HG03060 (cell line): ENCODE data around the gene MICALL1.

ENCODE experiments used
- ATAC-seq: cut with Tn5 transposase; IDR thresholded peaks from one replicate; pipeline ENCODE4 v1.9.1; 2021; ENCODE audit warnings: low read depth, moderate number of reproducible peaks; ENCODE audit not compliant: unreplicated experiment

The MICALL1 gene

DNA sequence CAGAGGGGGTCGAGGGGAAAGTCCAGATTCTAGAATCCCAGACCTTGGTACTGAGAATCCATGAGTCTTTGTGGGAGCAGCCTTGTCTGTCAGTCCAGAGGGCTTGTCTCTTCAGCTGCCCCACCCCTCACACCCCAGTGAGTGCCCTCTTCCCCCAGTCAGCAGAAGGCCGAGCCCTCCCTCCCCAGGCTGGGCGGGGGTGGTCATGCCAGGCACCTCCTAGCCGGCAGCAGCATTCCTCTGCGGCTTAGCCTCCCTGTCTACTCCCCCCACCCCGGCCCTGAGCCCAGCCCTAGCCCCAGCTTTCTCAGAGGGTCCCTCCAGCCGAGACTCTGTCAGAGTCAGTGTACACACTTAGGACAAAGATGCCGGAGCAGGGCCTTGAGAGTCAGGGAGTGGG is 73.7 kb downstream of the MICALL1 start:
- ATAC-seq = no peak

DNA sequence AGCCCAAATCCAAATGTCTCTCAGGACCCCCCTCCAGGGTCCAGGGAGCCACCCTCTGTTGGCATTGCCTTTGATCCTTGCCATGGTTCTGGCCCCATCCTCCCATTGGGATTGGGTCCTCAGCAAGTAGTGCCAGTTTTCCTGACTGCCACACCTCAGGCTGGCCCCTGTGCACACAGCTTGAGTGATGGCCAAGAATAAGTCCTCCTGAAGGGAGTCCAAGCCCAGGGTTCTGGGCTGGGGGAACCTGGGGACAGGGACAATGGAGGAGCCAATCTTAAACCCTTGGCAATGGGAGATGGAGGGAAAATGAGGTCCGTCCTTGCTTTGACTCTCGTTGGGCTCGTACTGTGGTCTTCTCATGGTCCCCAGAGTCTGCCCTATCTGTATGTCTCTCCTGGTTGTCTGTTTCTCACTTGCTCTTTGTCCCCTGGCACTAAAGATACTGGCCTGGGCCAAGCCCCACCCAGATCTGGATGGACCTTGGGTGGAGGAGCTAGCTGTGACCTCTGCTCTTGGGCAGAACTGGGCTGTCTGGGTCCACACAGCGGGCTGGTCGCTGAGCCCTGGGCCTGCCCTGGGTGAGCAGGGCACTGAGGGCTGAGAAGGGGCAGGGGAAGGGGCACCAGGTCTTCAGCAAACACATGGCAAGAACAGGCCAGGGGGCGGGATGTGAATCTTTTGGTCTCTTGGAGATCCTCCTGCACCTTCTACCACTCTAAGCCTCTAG is 75.3 kb downstream of the MICALL1 start:
- no peak for ATAC-seq

DNA sequence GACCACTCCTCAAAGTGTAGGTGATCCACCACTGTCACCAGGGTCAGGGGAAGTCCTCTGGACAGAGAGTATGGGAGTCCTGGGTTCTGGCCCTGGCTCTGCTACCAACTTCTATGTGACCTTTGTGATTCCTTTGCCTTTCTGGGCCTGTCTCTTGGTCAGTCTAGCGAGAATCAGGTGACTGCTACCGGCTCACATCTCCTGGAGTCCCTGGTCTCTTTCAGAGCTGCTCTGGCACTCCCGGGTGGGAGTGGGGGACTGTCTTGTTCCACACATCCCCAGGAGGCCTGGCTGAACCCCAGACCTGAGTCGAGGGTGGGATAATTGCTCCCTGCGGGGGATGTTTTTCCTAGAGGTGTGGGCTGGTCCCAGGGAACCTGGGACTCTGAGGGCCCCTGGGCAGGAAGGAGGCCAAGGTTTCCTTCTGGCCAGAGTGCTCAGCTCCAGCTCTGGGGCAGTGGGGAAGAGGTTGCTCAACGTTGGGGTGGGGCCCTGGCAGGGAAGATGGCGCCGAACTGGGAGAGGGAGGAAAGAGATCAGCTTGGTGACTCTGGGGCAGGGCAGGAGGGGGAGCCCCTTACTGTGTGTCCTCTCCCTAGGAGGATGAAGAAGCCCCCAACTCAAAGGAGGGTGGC is 76.2 kb downstream of the MICALL1 start:
- no peak for ATAC-seq

DNA sequence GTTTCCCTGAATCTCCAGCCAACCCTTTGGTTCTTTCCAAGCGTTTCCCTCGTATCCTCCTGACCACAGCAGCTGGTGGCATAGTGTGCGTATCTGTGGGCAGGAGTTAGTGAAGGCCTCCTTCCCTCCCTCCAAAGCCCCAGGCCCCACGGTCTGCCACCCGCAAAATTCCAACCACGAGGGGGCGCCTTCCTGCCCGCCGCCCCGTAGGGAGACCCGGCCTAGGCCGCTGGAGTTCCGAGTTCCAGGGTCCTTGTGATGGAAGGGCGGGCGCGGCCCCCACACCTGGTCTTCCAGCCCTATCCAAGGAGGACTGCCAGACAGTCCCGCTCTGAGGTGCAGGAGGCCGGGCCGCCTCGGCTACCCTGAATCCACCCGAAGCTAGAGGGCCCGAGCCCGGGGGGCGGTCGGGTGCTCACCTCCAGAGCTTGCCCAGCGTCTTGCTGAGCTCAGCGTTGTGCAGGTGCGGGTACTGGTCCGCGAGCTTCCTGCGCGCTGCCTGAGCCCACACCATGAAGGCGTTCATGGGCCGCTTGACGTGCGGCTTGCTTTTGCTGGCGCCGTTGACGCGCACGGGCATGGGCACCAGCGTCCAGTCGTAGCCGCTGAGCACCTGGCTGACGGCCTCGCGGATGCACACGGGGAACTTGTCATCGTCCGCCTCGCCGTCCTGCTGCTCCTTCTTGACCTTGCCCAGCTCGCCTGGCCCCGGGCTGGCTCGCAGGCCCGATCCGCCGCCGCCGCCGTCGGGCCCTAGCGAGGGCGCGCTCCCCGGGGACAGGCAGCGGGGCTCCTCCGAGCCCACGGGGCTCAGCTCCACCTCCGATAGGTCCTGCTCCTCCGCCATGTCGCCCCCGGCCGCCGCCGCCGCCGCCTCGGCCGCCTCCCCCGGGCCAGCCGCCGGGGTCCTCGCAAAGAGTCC is 77.1 kb downstream of the MICALL1 start:
- no peak for ATAC-seq

DNA sequence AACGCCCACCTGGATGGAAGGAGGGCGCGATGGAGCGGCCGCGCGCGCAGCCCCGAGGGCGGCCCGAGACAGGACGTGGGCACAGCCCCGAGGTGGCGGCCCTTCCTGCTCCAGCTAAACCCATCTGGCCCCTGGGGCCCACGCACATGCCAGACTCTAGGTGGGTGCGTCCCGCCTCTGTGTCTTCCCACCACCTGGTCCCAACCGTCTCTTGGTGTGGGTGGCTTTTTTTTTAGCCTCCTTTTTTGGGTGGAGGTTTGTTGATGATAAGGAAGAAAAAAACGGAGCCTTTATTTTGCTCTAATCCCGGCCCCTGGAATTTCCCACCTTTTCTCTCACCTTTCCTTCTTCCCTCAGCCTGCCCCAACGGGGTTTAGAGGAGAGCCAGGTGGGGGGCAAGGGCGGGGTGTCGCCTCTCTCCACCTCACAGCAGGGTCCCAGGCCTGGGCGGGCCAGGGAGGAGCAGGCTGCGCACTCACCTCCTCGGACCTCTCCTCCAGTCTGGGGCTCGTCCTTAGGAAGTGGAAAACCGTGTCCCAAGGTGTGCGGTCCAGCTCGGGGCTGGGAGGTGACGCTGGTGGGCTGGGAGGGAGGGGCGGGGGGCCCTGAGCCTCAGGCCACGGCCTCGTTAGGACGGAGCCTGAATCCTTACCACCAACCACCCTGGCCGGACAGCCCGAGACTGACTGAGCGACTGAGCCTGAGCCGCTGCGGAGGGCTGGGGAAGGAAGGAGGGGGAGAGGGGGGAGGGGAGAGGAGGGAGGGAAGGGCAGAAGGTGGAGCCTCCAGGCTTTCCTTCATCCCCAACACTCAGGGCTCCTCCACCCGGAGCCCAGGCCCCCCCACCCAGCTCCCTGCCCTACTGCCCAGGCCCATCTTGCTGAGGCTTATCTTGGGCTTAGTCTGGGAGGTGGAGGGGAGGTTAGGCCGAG is 78.0 kb downstream of the MICALL1 start, which contains the start of gene SOX10:
TSS of gene SOX10 (minus strand) at position 696 of the 932 bp plus-strand sequence. CDS start 771 bp downstream, outside the sequence.
- no peak for ATAC-seq

DNA sequence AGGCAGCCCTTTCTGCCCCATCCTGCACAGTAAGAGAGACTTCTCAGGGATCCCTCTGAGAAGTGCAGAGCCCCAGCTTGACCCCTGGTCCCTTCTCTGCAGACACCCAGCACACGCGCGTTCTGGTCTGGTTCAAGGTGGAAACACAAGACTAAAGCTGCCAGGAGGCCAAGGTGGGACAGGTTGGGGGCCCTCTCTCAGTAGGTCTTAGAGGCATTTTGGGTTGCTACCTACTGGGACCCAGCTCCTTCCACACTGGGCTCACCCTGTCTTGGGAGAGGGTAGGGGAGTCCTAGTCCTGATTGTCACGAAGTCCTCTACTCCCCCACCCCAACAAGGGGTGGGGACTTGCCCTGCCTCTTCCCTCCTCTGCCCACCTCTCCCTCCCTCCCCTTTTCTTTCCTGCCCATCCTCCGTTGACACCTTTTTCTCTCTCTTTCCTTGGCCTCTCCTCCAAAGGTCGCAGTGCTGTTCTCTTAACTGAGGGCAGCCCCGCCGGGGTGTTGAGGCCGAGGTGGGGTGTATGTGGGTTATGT is 79.0 kb downstream of the MICALL1 start:
- ATAC-seq = no peak

DNA sequence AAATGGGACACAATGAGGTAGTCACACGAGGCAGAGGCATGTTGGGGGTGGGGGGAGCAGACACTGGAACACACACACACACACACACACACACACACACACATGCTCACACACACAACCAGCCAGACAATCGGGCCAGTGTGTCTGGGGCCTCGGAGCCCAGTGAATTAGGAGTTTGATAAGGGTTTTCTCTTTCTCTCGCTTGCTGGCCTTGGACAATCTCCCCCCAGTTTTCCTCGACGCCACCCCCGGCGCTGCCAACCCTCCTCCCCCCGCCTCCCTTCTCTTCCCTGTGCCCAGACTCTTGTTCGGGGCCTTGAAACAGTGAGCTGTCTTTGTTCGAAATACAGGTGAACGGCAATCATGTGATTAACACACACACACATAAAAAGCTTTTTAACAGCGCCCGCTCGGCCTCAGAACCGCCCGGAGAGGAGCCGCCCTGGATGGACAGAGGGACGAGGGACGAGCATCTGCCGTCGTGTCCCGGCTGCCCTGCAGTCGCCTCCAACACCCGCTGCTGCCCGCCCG is 79.7 kb downstream of the MICALL1 start:
- no peak for ATAC-seq

DNA sequence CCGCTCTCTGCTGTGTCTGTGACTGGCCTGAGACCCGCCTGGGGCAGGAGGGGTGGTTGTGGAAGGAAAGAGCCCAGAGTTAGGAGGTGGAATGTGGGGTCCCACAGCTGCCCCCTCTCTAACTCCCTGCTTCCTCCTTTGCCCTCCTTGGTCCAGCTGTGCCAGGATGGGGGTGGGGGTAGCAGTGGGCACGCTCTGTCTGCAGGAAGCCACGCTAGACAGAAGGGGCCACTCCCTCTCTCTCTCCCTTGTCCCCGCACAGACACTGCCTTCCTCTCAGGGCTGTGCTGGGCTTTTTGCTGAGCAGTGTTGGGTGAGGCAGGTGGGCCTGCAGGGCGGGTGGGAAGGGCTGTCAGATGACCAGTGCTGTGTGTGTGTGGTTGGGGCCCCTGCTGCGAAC is 80.3 kb downstream of the MICALL1 start:
- ATAC-seq = no peak

DNA sequence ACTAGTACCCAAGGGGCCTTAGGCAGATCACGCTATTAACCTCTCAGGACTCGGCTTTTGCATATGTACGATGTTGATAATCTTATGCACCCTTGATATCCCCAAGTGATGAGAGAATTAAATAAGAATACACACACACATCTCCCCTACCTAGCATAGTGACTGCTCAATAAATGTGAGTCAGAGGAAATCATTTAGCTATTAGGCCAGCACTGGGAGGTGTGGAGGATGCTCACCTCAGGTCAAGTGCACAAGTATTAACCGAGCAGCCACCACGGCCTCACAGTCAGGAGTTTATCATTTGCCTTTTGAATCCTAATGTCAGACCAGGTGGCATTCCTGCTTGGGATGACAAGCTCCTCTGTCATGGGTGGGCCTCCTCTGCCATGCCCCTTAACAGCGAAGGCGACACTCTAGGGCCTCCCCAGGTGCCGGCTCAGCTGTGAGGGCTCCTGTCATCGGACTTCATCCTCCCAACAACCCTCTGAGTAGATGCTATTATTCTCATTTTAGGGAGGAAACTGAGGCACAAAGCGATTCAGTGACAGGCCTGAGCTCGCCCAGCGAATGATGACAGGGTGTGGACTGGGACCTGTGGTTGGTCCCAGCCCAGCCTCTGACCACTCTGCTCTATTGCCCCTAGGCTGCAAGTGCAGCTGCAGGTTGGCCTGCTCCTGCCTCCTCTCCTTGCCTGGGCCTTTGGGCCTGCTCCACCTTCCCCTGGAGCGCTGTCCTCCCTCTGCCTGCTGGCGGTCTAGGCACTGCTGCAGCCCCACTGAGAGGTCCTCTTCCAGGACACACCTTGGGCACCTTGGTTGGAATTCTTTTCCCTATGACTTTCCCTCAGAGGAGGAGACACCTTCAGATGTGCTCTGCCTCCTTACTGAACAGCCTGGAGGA is 83.3 kb downstream of the MICALL1 start:
- no peak for ATAC-seq

DNA sequence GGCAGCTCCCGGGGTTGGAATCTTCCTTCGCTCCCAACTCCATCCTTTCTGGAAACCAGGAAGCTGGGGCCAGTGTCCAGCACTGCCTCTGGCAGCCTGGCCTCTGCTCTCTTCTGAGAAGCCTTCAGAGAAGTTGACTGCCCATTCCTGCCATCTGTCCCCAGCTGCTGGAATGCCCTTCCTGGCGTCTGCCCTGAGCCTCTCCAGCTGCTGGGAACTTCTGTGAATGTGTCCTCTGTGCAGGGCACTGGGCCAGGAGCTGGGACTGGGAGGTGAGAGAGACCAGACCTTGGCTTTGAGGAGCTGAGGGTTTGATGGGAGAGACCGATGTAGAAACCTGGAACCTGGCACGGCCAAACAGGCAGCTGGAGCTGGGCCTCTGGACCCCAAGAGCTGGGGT is 84.2 kb downstream of the MICALL1 start:
- no peak for ATAC-seq

DNA sequence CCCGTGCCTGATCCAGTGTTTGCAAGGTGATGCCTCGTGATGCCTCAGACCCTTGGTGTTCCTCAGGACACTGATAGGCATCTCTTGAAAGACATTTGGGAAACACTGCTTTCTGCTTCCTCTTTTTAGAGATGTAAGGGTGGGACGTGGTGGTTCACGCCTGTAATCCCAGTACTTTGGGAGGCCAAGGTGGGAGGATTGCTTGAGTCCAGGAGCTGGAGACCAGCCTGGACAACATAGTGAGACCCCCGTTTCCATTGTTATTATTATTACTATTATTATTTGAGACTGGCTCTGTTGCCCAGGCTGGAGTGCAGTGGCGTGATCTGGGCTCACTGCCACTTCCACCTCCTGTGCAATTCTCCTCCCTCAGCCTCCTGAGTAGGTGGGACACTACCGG is 84.8 kb downstream of the MICALL1 start:
- ATAC-seq = no peak

DNA sequence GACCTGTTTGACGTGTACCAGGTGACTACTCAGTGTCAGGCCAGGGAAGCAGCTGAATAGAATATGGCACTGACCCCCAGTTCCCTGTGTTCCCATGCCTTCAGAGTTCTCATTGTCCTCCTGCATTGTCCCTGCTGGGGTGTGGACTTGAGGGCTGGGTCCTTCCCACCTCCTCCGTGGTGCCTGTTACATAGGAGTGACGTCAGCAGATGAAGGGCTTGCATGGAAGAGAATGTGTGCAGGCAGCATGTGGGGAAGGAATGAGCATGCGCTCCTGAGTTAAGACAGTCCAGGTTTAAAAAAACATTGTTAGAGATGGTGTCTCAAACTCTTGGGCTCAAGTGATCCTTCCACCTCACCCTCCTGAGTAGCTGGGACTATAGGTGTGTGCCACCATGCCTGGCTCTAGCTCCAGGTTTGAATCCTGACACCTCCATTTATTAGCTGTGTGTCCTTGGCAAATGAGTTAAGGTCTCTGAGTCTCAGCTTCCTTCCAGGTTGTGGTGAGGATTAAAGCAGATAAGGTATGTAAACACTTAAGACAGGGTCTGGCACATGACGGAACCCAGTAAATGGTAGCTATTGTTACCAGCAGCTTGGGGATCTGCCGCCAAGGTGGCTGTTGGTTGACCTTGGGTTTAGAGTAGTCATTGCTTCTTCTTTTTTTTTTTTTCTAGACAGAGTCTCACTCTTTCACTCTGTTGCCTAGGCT is 85.8 kb downstream of the MICALL1 start:
- no peak for ATAC-seq
